ACHN (cell line): ENCODE data around the gene PPIL1.
"Not testable (repeated sequence)": the region's sequence is repeated elsewhere in the genome, so short reads cannot be mapped to it uniquely, and the experiment has no call there.

Experiments
- DNase-seq: peaks from one replicate; pipeline ENCODE4 v3.0.0-alpha.2; 2015
- in situ Hi-C: cut with HindIII; loops from 2 replicates; pipeline ENCODE4 v1.10.0; 2017; ENCODE audit warnings: low sequenced_read_pairs, low pct_ligation_motif_present, low pct_unique_long_range_greater_than_20kb

Gene PPIL1

DNA sequence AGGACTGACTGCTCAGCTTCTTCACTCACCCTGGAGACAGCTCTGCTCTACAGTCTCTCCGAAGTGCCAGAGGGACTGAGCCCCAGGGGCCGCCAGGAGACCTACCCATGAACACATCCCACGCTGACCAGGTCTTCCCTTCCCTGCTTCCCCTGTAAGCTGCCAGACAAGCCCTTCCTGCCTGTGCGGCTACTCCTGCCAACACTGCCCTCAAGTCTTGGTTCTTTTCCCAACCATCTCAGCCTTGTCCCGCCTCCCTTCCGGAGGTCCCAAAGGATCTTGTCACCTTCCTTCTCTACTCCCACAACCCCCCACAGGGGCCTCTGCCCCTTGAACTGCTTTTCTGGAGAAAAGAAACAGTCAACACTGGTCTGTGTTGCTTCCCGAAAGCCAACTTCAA, 50.4 kb downstream of the PPIL1 start:
- in situ Hi-C loops, result no loop called here
- no peak for DNase-seq

GRCh38 chr6:36823421-36824096, 51.0 kb downstream of the PPIL1 start:
- no peak for DNase-seq
- in situ Hi-C loops, result no loop called here

GRCh38 chr6:36822506-36823269, 51.9 kb downstream of the PPIL1 start:
- in situ Hi-C loops, result no loop called here
- DNase-seq, result no peak

DNA sequence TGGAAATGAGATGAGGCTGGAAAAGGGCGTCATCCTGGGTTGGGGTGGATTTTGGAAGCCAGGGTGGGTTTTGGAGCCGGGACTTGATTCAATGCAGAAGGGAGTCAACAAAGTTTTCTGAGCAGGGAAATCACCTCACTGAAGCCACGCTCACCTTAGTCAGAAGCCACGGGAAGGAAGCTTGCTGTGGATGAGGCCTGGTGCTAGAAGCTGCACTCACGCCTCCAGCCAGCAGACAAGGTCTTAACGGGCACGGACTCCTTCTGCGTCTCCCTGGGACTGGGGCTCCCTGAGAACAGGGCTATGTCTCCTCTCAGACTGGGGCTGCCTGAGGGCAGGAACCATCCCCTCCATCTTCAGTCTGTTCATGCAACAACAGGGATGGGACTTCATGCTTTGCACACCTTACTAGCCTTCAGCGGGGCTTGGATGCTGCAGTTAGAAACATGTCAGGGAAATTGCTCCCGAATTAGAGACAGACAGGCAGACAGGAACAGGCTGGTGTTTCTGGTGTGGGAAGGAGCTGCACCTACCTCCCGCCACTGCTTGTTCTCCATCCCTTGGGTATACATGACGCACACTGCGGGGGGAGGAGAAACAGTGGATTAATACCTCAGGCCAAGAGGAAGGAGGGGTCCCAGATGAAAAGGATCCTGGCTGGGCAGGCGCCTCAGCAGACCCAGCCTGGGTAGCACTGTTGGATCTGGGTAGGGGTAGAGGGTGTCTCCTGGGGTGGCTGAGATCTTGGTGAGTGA, 52.8 kb downstream of the PPIL1 start:
- in situ Hi-C loops, result no loop called here
- no peak for DNase-seq

- in situ Hi-C loops, result no loop called here
- no peak for DNase-seq
Measured at GRCh38 chr6:36820700-36821580, 53.7 kb downstream of the PPIL1 start.

- no peak for DNase-seq
- in situ Hi-C loops, result no loop called here
Measured at GRCh38 chr6:36818756-36819155, 55.8 kb downstream of the PPIL1 start.

DNA sequence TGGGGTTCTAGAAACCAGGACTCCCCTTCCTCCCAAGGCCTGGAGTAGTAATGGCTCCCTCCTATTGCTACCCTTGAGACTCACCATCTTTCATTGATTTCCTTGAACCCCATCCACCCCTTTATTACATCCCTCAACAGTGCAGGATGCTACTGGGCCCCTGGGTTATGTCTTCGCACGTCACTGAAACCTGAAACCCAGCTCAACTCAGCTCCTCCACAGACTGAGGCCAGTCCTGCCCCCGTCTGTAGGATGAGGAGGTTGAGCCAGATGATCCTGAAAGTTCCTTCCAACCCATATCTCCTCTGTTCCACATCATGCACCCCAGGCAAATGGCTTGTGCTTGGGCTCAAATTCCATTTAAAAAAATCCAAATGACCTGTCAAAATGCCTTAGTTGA, 56.8 kb downstream of the PPIL1 start:
- no peak for DNase-seq
- in situ Hi-C loops, result no loop called here

- no peak for DNase-seq
- in situ Hi-C loops, result no loop called here
Measured at GRCh38 chr6:36817176-36817817, 57.3 kb downstream of the PPIL1 start.

- DNase-seq, result no peak
- in situ Hi-C loops, result no loop called here
Measured at GRCh38 chr6:36815962-36816735, 58.5 kb downstream of the PPIL1 start.

GRCh38 chr6:36814249-36814648, 60.4 kb downstream of the PPIL1 start:
- no peak for DNase-seq
- in situ Hi-C loops, result no loop called here

GRCh38 chr6:36813526-36813925, 61.1 kb downstream of the PPIL1 start:
- in situ Hi-C loops, result no loop called here
- no peak for DNase-seq

GRCh38 chr6:36813047-36813446, 61.6 kb downstream of the PPIL1 start:
- DNase-seq, in situ Hi-C loops: not testable (repeated sequence)

GRCh38 chr6:36809941-36810803, 64.4 kb downstream of the PPIL1 start:
- no peak for DNase-seq
- in situ Hi-C loops, result no loop called here

DNA sequence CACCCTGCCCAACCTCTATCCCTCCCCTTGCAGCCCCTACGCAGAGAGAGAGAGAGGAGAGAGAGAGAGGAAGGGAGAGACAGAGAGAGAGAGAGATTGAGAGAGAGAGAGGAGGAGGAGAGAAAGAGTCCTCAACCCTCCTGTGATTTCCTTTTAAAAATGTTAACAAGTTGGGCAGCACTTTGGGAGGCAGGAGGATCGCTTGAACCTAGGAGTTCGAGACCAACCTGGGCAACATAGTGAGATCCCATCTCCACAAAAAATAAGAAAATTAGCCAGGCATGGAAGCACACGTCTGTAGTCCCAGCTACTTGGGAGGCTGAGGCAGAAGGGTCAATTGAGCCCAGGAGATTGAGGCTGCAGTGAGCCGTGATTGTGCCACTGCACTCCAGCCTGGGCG, 65.4 kb downstream of the PPIL1 start:
- DNase-seq, result no peak
- in situ Hi-C loops, result no loop called here

- DNase-seq, result no peak
- in situ Hi-C loops, result no loop called here
Measured at GRCh38 chr6:36808634-36809033, 66.0 kb downstream of the PPIL1 start.

DNA sequence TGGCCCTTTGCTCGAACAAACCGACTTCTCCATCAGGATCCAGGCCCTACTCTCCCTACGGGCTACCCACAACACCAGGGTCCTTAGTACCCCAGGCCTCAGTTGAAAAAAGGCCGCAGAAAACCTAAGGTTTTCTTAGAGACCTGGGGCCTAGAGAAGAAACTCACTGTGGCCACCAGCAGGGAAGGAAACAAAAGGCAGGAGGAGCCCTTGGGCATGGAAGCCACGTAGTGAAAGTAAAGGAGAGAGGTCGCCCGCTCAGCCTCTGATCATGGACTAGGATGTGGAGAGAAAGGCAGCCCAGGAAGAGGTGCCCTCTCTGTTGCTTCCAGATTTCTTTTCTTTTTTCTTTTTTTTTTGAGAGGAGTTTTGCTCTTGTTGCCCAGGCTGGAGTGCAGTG, 66.9 kb downstream of the PPIL1 start:
- in situ Hi-C loops, result no loop called here
- DNase-seq, result no peak

DNA sequence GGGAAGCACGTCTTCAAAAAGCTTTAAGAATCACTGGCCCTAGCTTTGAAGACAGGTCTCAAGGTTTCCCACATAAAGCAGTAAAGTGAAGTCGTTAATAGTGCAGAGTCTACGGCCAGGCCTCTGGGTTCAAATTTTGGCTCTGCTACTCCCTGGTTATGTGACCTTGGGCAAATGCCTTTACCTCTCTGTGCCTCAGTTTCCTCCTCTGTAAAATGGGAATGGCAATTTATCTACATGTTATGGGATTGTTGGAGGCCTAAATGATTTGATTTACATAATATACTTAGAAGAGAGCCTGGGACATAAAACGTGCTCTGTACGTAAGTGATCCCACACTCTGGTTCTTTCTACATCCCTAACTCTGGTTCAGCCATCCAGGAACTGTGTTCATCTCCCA, 67.5 kb downstream of the PPIL1 start:
- in situ Hi-C loops, result no loop called here
- DNase-seq, result no peak
